ENCODE data around the gene HMGCLL1.
A peak's percentile ranks its signal among the peaks of the same experiment; 100 is the strongest.

HMGCLL1 gene

DNA sequence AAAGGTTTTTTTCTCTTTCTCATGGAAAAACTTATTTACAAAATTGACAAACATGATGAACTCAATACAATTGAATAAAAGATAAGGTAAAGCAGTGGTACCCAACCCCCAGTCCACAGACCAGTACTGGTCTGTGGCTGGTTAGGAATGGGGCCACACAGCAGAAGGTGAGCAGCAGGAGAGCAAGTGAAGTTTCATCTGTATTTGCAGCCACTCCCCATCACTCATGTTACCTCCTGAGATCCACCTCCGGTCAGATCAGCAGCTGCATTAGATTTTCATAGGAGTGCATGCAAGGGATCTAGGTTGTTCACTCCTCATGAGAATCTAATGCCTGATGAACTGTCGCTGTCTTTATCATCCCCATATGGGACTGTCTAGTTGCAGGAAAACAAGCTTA is 47.5 kb downstream of the HMGCLL1 start:
- no peak for DNase-seq (ENCODE audit: low read depth)

DNA sequence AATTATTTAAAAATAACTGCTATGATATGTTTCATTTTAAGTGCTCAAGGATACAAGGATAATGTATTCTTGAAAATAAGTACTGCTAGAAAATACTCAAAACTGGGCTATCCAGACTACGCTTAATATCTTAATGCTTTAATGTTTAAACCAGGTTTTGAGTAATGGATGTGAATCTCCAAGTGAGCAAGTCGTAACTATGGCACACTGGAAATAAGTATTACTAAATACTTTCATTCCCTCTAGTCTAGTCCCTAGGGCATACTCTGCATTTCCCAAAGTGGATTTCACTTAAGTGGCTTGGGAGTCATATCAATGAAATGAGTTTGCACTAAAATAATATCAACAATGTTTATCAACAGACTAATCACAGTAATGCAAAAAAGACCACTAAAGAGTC is 48.1 kb downstream of the HMGCLL1 start:
- DNase-seq (ENCODE audit: low read depth), result no peak

DNA sequence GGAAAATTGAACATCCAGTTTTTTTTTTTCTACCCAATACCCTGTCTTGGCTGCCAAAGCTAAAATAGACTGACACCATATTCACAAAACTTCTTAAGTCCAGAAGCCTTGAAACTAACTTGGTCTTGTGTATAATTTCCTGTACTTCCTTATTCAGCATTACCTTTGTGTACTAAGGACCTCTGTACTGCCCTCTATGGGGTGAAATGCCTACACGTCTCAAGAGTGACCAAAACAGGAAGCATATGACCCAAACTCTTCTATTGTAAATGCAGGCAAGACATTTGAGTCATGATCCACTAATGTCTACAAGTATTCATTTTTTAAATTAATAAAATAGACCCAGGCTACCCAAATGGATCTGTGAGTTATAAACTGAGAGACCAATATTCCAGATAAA is 50.4 kb downstream of the HMGCLL1 start:
- DNase-seq (ENCODE audit: low read depth), result peak; percentile 67

DNA sequence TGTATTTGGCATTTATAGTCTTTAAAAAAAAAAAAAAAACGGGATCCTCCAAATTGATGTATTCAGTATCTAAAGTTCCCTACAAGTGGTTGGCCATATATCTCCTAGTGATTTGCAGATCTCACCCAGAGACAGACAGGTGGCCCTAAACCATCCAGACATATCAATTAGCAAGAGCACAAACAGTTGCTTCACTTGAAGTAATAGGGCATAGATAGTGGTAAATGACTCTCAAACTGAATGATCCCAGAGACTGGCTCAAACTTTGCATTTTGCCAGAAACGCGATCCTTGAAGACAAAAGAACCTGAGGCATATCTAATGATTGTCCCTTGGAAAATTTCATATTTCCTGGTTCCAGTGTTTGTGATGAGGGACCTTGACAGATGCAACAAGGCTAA is 54.6 kb downstream of the HMGCLL1 start:
- no peak for DNase-seq (ENCODE audit: low read depth)

DNA sequence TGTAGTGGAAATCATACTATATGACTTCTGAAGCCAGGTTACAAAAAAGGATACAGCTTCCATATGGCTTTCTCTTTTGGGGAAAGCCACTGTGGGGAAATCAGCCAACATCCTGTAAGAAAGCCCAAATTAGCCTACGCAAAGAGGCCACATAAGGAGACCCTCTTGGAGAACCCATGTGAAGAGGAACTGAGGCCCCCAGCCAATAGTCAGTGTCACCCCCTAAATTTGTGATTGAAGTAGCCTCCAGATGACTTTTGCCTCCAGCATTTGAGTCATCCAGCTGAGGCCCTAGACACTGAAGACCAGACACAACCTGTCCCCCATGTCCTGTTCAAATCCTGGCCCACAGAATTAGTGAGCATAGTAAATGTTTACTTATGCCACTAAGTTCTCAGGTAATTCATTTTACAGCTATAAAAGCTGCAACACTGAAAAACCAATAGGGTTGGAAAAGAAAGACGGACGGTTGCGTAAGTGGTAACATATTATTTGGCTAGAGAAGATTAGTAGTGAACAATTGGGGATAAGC is 60.4 kb downstream of the HMGCLL1 start:
- no peak for DNase-seq (ENCODE audit: low read depth)

DNA sequence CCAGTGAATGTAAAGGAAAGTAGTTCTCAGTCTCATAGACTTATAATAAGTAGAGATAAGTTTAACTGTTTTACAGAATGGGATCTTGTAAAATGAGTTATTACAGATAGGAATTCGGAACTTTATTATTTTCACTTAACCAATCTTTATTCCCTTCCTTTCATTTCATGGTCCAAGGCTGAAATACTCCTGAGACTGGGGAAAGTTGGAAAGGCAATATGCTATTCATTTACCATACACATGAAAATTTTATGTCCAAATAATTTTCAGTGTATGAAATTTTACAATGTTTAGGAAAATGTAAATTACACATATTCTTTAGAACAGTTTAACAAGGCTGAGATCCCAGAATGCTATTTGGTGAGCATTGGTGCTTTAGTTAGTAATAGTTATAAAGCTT is 62.3 kb downstream of the HMGCLL1 start:
- no peak for DNase-seq (ENCODE audit: low read depth)

DNA sequence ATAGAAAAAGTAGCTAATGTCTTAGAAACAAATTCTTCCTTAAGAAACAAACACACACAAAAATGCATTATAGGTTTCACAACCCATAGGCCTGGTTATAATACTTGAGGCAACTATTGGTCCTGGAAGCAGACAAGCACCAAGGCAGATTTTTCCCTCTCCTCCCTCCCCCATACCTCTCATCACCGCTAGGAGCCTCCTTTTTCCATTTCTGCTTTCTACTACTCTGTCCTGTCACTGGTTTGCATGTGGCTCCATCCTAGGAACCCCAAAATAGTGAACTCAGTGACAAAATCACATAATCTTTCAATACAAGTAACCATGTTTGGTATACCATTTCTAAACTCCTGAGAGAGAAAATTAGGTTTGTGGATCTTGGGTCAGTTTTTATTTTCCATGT is 66.1 kb downstream of the HMGCLL1 start:
- peak; percentile 5 for DNase-seq (ENCODE audit: low read depth)

GRCh38 chr6:55511122-55511800 is 67.7 kb downstream of the HMGCLL1 start:
- DNase-seq (ENCODE audit: low read depth), result no peak

DNA sequence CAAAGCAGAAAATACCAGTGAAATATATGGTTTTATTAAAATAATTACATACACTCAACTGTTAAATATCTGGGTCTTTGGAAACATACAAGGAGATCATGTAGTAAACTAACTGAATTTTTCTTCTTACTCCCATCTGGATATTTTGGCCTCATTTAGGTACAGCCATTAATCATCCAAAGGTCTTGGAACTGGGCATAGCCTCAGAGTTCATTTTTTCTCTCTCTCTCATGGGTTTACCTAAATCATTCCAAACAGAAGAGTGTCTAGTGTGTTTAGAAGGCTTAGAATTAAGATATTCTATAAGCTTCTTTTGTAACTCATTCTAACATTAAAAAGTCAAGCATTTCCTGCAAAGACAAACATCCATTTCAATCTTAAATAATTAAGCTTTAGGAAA is 79.4 kb downstream of the HMGCLL1 start:
- DNase-seq (ENCODE audit: low read depth), result no peak

DNA sequence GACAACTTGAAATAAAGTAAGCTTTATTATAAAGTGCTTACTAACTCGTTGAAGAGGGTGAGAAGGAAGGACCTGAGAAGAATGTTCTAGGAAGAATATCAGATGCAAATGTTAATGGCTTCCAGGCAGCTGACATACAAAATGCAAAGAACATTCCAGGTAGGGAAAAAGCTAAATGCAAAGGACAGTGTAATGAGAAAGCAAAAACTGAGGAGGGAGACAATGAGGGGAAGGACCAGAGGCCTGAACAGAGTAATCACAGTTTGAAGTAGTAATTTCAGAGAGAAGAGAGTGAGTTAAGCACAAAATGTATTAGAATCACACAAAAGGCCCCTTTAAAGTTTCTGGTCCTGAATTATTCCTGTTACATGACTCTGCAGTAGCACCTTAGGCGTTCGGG is 81.3 kb downstream of the HMGCLL1 start:
- DNase-seq (ENCODE audit: low read depth), result no peak

DNA sequence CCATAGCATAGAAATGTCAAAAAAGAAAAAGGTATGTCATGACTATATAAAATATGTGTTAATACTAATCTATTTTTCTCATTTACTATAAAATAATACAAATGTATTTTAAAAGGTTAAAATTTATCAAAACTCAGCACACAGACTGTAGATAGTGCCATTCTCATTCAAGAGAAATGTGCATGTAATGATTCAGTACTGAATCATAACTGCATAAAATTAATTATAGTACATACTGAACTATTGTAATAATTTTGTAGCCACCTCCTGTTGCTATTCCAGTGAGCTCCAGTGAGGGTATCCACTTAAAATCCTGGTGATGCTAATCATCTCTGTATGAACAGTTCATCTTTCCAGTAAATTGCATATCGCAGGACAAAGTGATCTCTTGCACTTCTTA is 82.8 kb downstream of the HMGCLL1 start:
- DNase-seq (ENCODE audit: low read depth), result peak; percentile 28

DNA sequence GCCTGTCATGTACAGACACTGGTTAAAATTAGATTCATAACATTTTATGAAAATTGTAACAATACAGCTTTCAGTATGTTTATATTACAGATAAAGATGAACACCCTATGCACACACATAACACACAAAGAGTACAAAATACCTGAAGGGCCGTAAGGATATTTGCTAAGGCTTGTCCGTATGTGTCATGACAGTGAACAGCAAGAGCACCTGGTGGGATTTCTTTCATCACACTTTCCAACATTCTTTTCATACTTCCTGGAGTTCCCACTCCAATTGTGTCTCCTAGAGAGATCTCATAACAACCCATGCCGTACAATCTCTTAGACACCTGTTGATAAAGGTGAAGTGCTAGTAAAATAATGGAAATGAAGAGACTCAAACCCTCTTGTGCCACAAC is 83.7 kb downstream of the HMGCLL1 start:
- DNase-seq (ENCODE audit: low read depth), result no peak

- no peak for DNase-seq (ENCODE audit: low read depth)
These were observed 84.6 kb downstream of the HMGCLL1 start for GRCh38 chr6:55494411-55494810.

DNA sequence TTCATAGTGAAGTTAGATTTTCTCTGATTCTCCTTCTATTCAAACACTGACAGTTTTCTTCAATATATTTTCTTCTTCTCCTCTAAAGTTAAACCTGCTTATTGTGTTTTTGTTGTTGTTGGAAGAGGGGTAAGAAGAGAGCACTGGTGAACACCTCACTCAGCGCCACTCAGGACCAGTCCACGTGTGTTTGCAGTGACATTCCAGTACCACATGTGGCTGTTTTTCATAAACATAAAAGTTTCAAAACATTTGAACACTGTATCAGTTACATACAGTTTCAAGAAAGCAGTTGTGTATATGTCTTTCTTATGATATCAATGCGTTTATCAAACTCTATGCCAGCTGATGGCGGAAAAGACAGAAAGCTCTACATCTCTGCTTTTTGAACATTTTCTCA is 86.7 kb downstream of the HMGCLL1 start:
- DNase-seq (ENCODE audit: low read depth), result no peak

DNA sequence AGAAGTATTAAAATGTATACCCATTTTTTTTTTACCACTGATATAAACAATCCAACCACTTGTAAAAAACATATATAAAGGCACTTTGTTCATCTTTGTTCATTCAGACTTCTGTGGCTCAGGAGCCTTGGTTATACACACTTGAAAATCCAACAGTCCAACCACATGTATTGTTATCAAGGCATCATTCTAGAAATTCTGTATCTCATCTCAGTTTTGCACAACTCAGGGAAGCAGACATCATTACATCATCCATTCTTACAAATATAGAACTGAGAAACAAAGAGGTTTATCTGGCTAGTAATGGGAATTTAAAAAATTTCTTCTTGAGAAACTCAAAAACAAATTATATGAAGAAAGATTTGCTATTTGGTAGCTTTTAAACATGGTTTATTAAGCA is 88.1 kb downstream of the HMGCLL1 start:
- no peak for DNase-seq (ENCODE audit: low read depth)

DNA sequence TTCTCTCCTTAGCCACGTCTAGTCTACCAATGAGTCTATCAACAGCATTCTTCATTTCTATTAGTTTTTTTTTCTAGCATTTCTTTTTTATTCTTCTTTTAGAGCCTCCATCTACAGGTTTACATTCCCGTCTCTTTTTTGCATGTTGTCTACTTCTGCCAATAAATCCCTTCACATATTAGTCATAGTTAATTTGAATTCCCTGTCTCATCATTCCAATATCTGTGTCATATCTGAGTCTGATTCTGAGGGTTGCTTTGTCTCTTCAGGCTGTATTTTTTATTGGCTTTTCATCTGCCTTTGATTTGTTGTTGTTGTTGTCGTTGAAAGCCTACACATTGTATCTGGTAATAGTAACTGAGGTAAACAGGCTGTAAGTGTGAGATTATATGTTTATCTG is 104.6 kb downstream of the HMGCLL1 start:
- peak; percentile 73 for DNase-seq (ENCODE audit: low read depth)

GRCh38 chr6:55473722-55474121 is 105.3 kb downstream of the HMGCLL1 start:
- DNase-seq (ENCODE audit: low read depth), result no peak

GRCh38 chr6:55469951-55470366 is 109.0 kb downstream of the HMGCLL1 start:
- no peak for DNase-seq (ENCODE audit: low read depth)

GRCh38 chr6:55456016-55456415 is 123.0 kb downstream of the HMGCLL1 start:
- DNase-seq (ENCODE audit: low read depth), result no peak

- DNase-seq (ENCODE audit: low read depth), result peak; percentile 43
These were observed 129.0 kb downstream of the HMGCLL1 start for GRCh38 chr6:55450005-55450404.

GRCh38 chr6:55449225-55449624 is 129.8 kb downstream of the HMGCLL1 start:
- DNase-seq (ENCODE audit: low read depth), result peak; percentile 41

DNA sequence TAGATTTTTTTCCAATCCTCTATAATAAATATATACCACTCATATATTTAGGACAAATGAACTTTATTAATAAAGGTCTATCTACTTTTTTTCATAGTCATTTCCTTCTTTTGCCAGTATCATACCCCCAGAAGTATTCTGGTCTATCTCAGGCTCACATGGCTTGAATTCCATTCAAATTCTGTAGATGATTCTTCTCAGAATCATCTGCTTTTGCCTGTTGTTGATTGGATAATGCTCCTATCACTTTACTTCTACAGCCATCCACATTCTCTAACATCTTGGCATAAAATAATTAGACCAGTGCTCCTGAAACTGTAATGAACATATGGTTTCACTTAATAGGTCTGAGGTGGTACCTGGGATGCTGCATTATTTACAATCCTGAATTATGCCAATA is 130.5 kb downstream of the HMGCLL1 start:
- DNase-seq (ENCODE audit: low read depth), result peak; percentile 44

- DNase-seq (ENCODE audit: low read depth), result no peak
These were observed 131.1 kb downstream of the HMGCLL1 start for GRCh38 chr6:55447891-55448290.

DNA sequence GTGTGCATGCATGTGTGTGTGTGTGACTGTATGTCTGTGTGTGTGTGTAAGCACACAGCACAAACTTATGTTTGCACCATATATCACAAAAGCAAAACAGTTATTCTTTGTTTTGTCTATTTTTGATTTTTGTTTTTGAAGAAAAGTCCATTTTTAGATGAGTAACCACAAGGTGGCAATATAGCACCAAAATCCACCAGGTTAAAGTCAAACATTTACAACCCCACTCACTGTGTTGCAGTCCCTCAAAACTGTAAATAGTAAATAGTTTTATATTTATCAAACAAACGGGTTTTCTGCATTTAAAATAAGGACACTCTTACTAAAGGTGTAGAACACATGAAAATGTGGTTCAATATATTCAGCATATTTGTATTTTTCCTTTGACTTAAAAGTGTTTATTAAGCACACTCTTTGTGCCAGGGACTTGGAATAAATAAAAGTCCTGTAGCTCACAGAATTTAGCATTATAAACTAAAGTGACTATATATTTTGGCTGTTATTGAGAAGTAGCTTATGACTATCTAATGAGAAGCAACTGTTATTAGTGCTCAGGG is 133.3 kb downstream of the HMGCLL1 start:
- DNase-seq (ENCODE audit: low read depth), result peak; percentile 59
